Smooth muscle cell (in vitro differentiated cells): ENCODE data around the gene SMIM8. TPM values are rescaled to one million over a fixed set of nuclear protein-coding genes. Genes with fewer than 3 reads are reported as not detected.
"Not testable (repeated sequence)": the region's sequence is repeated elsewhere in the genome, so short reads cannot be mapped to it uniquely, and the experiment has no call there.

ENCODE experiments used
- DNase-seq: peaks from one replicate; lab custom pipeline; 2025; ENCODE audit not compliant: unreplicated experiment; lab: John Stamatoyannopoulos, UW
- H2AFZ ChIP-seq: fragments of 200-600 bp; sonication (generic); 2 replicates; pipeline ENCODE4 v1.6.0; 2016; ENCODE audit warnings: antibody characterized with exemption, low read depth, mild to moderate bottlenecking
- H3F3A ChIP-seq: fragments of 200-600 bp; sonication (generic); 2 replicates; pipeline ENCODE4 v1.6.0; 2017; ENCODE audit warnings: antibody characterized with exemption, low read depth
- H3K27ac ChIP-seq: fragments of 200-600 bp; sonication (generic); 2 replicates; pipeline ENCODE4 v1.5.1; 2016; ENCODE audit warnings: low read depth, mild to moderate bottlenecking
- H3K27me3 ChIP-seq: fragments of 200-600 bp; sonication (generic); 2 replicates; pipeline ENCODE4 v1.6.1; 2016; ENCODE audit warnings: low read depth, mild to moderate bottlenecking
- H3K36me3 ChIP-seq: fragments of 200-600 bp; sonication (generic); 2 replicates; pipeline ENCODE4 v1.5.1; 2016; ENCODE audit warnings: low read depth
- H3K4me1 ChIP-seq: fragments of 200-600 bp; sonication (generic); 2 replicates; pipeline ENCODE4 v1.5.1; 2016; ENCODE audit warnings: low read depth
- H3K4me2 ChIP-seq: fragments of 200-600 bp; sonication (generic); 2 replicates; pipeline ENCODE4 v1.6.0; 2016; ENCODE audit warnings: mild to moderate bottlenecking
- H3K4me3 ChIP-seq: fragments of 200-600 bp; sonication (generic); 2 replicates; pipeline ENCODE4 v1.5.1; 2016; ENCODE audit warnings: mild to moderate bottlenecking
- H3K79me2 ChIP-seq: fragments of 200-600 bp; sonication (generic); 2 replicates; pipeline ENCODE4 v1.6.0; 2016; ENCODE audit warnings: low read depth, mild to moderate bottlenecking
- H3K9ac ChIP-seq: fragments of 200-600 bp; sonication (generic); 2 replicates; pipeline ENCODE4 v1.6.0; 2016; ENCODE audit warnings: low read depth
- H3K9me3 ChIP-seq: fragments of 200-600 bp; sonication (generic); replicated peaks from 2 replicates; pipeline ENCODE4 v1.5.1; 2016; ENCODE audit warnings: low read depth
- H4K20me1 ChIP-seq: fragments of 200-600 bp; sonication (generic); 2 replicates; pipeline ENCODE4 v1.6.0; 2016; ENCODE audit warnings: low read depth
- CTCF ChIP-seq: fragments of 200-600 bp; sonication (generic); IDR thresholded peaks from 2 replicates; pipeline ENCODE4 v1.5.1; 2017; ENCODE audit warnings: borderline replicate concordance, mild to moderate bottlenecking, antibody characterized with exemption; ENCODE audit not compliant: insufficient read depth, poor library complexity, severe bottlenecking
- WGBS: methylation state at CpG from one replicate; pipeline ENCODE4 v1.1.7; 2016; ENCODE audit warnings: low lambda C conversion rate; 5-methylcytosine and 5-hydroxymethylcytosine counted together
- polyA plus RNA-seq: library from polyadenylated mRNA; unstranded; fragments of >200 nt; fragmentation: Nextera tagmentation; extraction: Ambion mirVana; gene quantifications from 2 replicates; pipeline ENCODE4 v1.2.1, GENCODE V29; 2016
- total RNA-seq: library from RNA; depleted of rRNA; stranded (reverse); fragments of >200 nt; gene quantifications from 2 replicates; pipeline ENCODE4 v1.2.3, GENCODE V29; 2014

The SMIM8 gene
- total and polyA plus RNA-seq, 2 experiments from 2014 or later: 8.0 to 9.3 TPM

- H3K27me3 ChIP-seq: peaks cover 7% of the 10 kb centered on the region
- no peaks in the 10 kb centered on the region for H3F3A ChIP-seq
- H4K20me1 ChIP-seq: no peaks in the 10 kb centered on the region
- H3K36me3 ChIP-seq: no peaks in the 10 kb centered on the region
- no peak overlapping the region for H3K9ac ChIP-seq
- no peak overlapping the region for H3K4me3 ChIP-seq
- no peak overlapping the region for H2AFZ ChIP-seq
- 67% methylated on average over 1 of the region's 1 CpG for WGBS
- H3K4me2 ChIP-seq: no peak overlapping the region
- H3K9me3 ChIP-seq: no peaks in the 10 kb centered on the region
- DNase-seq: no peak
- TF ChIP-seq CTCF: no peak
- no peak overlapping the region for H3K27ac ChIP-seq
- H3K4me1 ChIP-seq: no peaks in the 10 kb centered on the region
- H3K79me2 ChIP-seq: no peaks in the 10 kb centered on the region
These were observed 9.5 kb upstream of the SMIM8 start for GRCh38 chr6:87312860-87313259.

- no peaks in the 10 kb centered on the region for H3K4me1 ChIP-seq
- H3K9ac ChIP-seq: no peak overlapping the region
- TF ChIP-seq CTCF: no peak
- no peak overlapping the region for H3K4me2 ChIP-seq
- no peaks in the 10 kb centered on the region for H3K9me3 ChIP-seq
- H3K36me3 ChIP-seq: no peaks in the 10 kb centered on the region
- 97% methylated on average over 3 of the region's 3 CpGs for WGBS
- DNase-seq: no peak
- H3K27ac ChIP-seq: no peak overlapping the region
- no peaks in the 10 kb centered on the region for H3K79me2 ChIP-seq
- H3K27me3 ChIP-seq: peaks cover 7% of the 10 kb centered on the region
- no peaks in the 10 kb centered on the region for H4K20me1 ChIP-seq
- H3F3A ChIP-seq: no peaks in the 10 kb centered on the region
- H2AFZ ChIP-seq: no peak overlapping the region
- H3K4me3 ChIP-seq: no peak overlapping the region
These were observed 7.3 kb upstream of the SMIM8 start for GRCh38 chr6:87315071-87315470.

GRCh38 chr6:87319271-87319987 lies 3.0 kb upstream of the SMIM8 start:
- H3F3A ChIP-seq: no peaks in the 10 kb centered on the region
- 89% methylated on average over 3 of the region's 3 CpGs for WGBS
- TF ChIP-seq CTCF: no peak

GRCh38 chr6:87323880-87324279 lies 1.5 kb downstream of the SMIM8 start:
- H3K4me3 ChIP-seq: not testable (repeated sequence)

More at GRCh38 chr6:87319271-87319987, 3.0 kb upstream of the SMIM8 start:
- no peak overlapping the region for H3K9ac ChIP-seq
- no peak overlapping the region for H2AFZ ChIP-seq
- H3K36me3 ChIP-seq: no peaks in the 10 kb centered on the region
- no peaks in the 10 kb centered on the region for H3K4me1 ChIP-seq
- H3K4me2 ChIP-seq: no peak overlapping the region
- no peaks in the 10 kb centered on the region for H3K27me3 ChIP-seq
- no peak overlapping the region for H3K27ac ChIP-seq
- DNase-seq: no peak
- no peak overlapping the region for H3K4me3 ChIP-seq
- H3K9me3 ChIP-seq: no peaks in the 10 kb centered on the region
- peaks cover 11% of the 10 kb centered on the region for H3K79me2 ChIP-seq
- no peaks in the 10 kb centered on the region for H4K20me1 ChIP-seq

More at GRCh38 chr6:87323880-87324279, 1.5 kb downstream of the SMIM8 start:
- H3K4me2 ChIP-seq, H2AFZ ChIP-seq, H3K9me3 ChIP-seq, H3K9ac ChIP-seq, H3K4me1 ChIP-seq, H3F3A ChIP-seq, H3K27ac ChIP-seq, H3K27me3 ChIP-seq, H3K36me3 ChIP-seq, DNase-seq, H4K20me1 ChIP-seq: not testable (repeated sequence)
- peaks cover 11% of the 10 kb centered on the region for H3K79me2 ChIP-seq
- 100% methylated on average over 1 of the region's 1 CpG for WGBS
